Psoas muscle (tissue), 8 donors: ENCODE results near the gene CCDC141. TPM values are rescaled to one million over a fixed set of nuclear protein-coding genes. Genes with fewer than 3 reads are reported as not detected.

Experiments
- ATAC-seq, 4 donors: fragments of 200-7000 bp; cut with Tn5 transposase; one replicate each; pipeline ENCODE4 v1.9.1; 2020; ENCODE audit warnings: moderate library complexity in 3 of 4, mild to moderate bottlenecking in 2 of 4
- DNase-seq, 2 donors: peaks; one replicate each; pipeline ENCODE4 v3.0.0-alpha.2; 2020
- H3K27ac ChIP-seq: fragments of 200-600 bp; one replicate; pipeline ENCODE4 v1.8.0; 2022
- H3K27me3 ChIP-seq, 3 donors: fragments of 200-600 bp in 1 of 3; one replicate each; pipeline versions ENCODE4 v1.6.1 to v1.8.0; 2013 to 2022; ENCODE audit warnings: low read length in 2 of 3, mild to moderate bottlenecking in 2 of 3, moderate library complexity in 1 of 3; ENCODE audit not compliant: insufficient read depth in 3 of 3
- H3K36me3 ChIP-seq, 2 donors: fragments of 200-600 bp in 1 of 2; one replicate each; pipeline versions ENCODE4 v1.6.1 to v1.8.0; 2013 to 2022; ENCODE audit warnings: low read depth in 1 of 2, mild to moderate bottlenecking in 1 of 2, moderate library complexity in 1 of 2; ENCODE audit not compliant: insufficient read depth in 1 of 2
- H3K4me1 ChIP-seq: fragments of 200-600 bp; one replicate; pipeline ENCODE4 v1.8.0; 2022
- H3K4me3 ChIP-seq: fragments of 200-600 bp; one replicate; pipeline ENCODE4 v1.8.0; 2022; ENCODE audit warnings: mild to moderate bottlenecking
- H3K9me3 ChIP-seq: fragments of 200-600 bp; one replicate; pipeline ENCODE4 v1.8.0; 2022
- WGBS, 3 donors: extraction: QIAGEN DNeasy Blood & Tissue Kit; methylation state at CpG; one replicate each; pipeline versions ENCODE4 v1.1.6 to v1.1.7; 2013; 5-methylcytosine and 5-hydroxymethylcytosine counted together
- intact Hi-C, 2 donors: fragments of 100-400 bp; cut with DNase I; formaldehyde crosslinking; loops; one replicate each; pipeline versions ENCODE4 v1.11.0 to v1.14.2; 2022
- polyA plus RNA-seq, 3 donors: library from polyadenylated mRNA; stranded (reverse); fragments of 200-250 nt; gene quantifications; one replicate each; pipeline ENCODE4 v1.2.3, GENCODE V29; 2013
- total RNA-seq, 4 donors: library from RNA; stranded (reverse); fragmentation: NEBNext Ultra II Directional in 2 of 4; extraction: Animal tissue kit (Norgen Biotek cat#: 25700) in 2 of 4; gene quantifications; one replicate each; pipeline versions ENCODE4 v1.2.1 to v1.2.4, GENCODE V29; 2021 to 2023
- TF ChIP-seq, protein P1 (sequence below): fragments of 200-600 bp; IDR thresholded peaks from one replicate; pipeline ENCODE4 v1.8.0; 2022; ENCODE audit warnings: antibody characterized with exemption
- donor health status: healthy with polysubstance abuse.
- donor health status: DM: no; HTN: no; CAD: no; lungs with moderate emphysema.
- donor health status: Bipolar disorder and iron deficiency.
- donor health status: healthy.
- donor health status: DM: yes; HTN: yes; CAD: no.
- donor health status: DM: no; HTN: no; CAD: no.
- donor health status: DM: no; HTN: no; CAD: no.
- donor health status: DM: yes; HTN: yes; CAD: no.

Gene CCDC141
- total and polyA plus RNA-seq, 7 donors = 0.82 to 14.9 (median 5.9) TPM

DNA sequence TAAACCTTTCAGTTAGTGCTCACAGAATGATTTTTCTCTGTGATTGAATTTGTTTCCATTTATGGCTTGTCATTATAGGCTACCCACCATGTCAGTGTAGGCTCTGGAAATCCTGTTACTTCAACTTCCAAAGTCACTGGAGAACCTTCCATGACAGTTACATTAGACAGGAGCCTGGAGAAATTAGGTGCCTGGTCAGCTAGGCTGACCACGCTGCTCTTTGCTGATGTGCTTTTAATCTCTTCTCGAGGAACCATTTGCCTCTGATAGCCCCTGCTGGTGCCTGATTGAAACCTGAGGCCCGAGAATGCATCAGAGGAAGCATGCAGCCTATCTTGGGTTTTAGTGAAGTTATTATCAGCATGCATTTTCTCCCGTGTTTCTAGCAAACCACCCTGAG, 213.1 kb downstream of the CCDC141 start:
- H3K27ac ChIP-seq = peak overlapping the region; percentile 12
- ATAC-seq = no peak
- intact Hi-C loops = no loop called here

DNA sequence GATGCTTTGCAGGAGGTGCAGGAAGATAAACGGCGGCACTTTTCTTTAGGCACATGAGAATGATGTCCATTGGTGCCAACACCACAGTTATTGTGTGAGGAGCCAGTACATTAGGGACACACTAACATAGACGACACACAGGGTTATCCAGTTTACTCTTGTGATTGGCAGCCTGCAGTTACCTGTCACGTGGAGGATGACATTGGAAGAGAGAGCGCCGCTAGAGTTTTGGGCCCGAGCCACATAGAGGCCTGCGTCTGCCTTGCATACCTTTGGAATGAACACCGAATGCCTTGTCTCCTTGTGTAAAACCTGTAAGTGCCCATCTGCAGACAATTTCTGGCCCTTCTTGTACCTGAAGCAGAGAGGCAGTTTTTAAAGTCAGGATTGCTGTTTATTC, 215.9 kb downstream of the CCDC141 start:
- TF ChIP-seq, protein P1, sequence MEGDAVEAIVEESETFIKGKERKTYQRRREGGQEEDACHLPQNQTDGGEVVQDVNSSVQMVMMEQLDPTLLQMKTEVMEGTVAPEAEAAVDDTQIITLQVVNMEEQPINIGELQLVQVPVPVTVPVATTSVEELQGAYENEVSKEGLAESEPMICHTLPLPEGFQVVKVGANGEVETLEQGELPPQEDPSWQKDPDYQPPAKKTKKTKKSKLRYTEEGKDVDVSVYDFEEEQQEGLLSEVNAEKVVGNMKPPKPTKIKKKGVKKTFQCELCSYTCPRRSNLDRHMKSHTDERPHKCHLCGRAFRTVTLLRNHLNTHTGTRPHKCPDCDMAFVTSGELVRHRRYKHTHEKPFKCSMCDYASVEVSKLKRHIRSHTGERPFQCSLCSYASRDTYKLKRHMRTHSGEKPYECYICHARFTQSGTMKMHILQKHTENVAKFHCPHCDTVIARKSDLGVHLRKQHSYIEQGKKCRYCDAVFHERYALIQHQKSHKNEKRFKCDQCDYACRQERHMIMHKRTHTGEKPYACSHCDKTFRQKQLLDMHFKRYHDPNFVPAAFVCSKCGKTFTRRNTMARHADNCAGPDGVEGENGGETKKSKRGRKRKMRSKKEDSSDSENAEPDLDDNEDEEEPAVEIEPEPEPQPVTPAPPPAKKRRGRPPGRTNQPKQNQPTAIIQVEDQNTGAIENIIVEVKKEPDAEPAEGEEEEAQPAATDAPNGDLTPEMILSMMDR = no peak
- H3K4me1 ChIP-seq = peaks cover 46% of the 10 kb centered on the region
- H3K27ac ChIP-seq = peak overlapping the region; percentile 67
- peak; percentile 27 to 65 for DNase-seq
- peak overlapping the region; percentile 23 for H3K4me3 ChIP-seq
- WGBS, 3 donors = 36 to 57% (median 48%) methylated on average over 9 of the region's 9 CpGs
- H3K27me3 ChIP-seq = no peaks in the 10 kb centered on the region
- H3K36me3 ChIP-seq = no peaks in the 10 kb centered on the region
- H3K9me3 ChIP-seq = no peaks in the 10 kb centered on the region
- ATAC-seq = peak; percentile 86 to 93 (median 90)
- intact Hi-C loops = no loop called here

More for the DNA sequence above, 213.1 kb downstream of the CCDC141 start:
- WGBS, 3 donors = 21 to 30% (median 26%) methylated on average over 4 of the region's 4 CpGs
- DNase-seq = no peak
- H3K9me3 ChIP-seq = no peaks in the 10 kb centered on the region
- peaks cover 30% of the 10 kb centered on the region for H3K4me1 ChIP-seq
- H3K36me3 ChIP-seq = no peaks in the 10 kb centered on the region
- H3K27me3 ChIP-seq = no peaks in the 10 kb centered on the region
- H3K4me3 ChIP-seq = no peak overlapping the region
- TF ChIP-seq, protein P1 = no peak

DNA sequence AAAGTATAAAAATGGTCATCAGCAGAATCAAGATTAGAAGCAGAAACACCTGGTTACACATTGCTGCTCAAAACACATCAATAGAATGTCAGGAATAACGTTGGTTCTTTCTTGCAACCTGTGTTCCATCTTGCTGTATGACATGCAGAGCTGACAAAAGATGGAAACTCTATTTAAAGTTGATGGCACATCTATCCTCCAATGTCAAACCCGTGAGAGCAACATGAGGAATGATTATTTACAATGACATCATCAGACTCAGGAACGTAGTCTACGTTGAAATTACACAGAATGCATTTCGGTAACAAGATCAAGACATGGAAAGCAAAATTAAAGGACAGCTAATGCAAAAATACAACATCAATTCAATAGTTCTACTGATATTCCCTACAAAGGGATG, 216.6 kb downstream of the CCDC141 start:
- Histone ChIP-seq H3K9me3 (no peaks in the 10 kb centered on the region), H3K27ac (peak overlapping the region; percentile 67), H3K4me3 (no peak overlapping the region), H3K4me1 (peaks cover 53% of the 10 kb centered on the region), H3K27me3 (no peaks in the 10 kb centered on the region), H3K36me3 (no peaks in the 10 kb centered on the region)
- intact Hi-C loops = no loop called here
- 40 to 72% (median 55%) methylated on average over 5 of the region's 5 CpGs for WGBS, 3 donors
- ATAC-seq (peak in 3 of 4 donors; percentile 36 to 58 (median 41)), DNase-seq (no peak)
- TF ChIP-seq, protein P1 = no peak

DNA sequence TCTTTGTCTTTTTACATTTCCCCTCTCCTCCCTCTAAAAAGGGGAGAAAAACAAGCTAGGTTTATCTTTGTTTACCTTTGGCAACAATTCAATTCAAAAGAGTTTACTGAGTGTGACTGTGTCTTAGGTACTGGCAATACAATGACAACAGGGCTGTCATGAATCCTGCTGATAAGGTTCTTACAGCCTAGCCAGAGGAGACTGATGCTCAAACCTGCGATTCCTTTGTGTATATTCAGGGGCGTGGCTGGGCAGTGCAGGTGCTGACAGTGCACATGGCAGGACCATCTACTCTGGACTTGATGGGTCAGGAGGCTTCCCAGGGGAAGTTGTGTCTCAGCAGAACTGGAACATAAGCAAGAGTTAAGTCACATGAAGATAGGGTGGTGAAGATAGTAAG, 219.5 kb downstream of the CCDC141 start:
- H3K27me3 ChIP-seq = no peaks in the 10 kb centered on the region
- H3K9me3 ChIP-seq = no peaks in the 10 kb centered on the region
- no peak for DNase-seq
- 82 to 91% (median 83%) methylated on average over 2 of the region's 2 CpGs for WGBS, 3 donors
- no peaks in the 10 kb centered on the region for H3K36me3 ChIP-seq
- peak overlapping the region; percentile 25 for H3K27ac ChIP-seq
- TF ChIP-seq, protein P1 = no peak
- no peak overlapping the region for H3K4me3 ChIP-seq
- ATAC-seq = no peak
- intact Hi-C loops = no loop called here
- peaks cover 54% of the 10 kb centered on the region for H3K4me1 ChIP-seq

DNA sequence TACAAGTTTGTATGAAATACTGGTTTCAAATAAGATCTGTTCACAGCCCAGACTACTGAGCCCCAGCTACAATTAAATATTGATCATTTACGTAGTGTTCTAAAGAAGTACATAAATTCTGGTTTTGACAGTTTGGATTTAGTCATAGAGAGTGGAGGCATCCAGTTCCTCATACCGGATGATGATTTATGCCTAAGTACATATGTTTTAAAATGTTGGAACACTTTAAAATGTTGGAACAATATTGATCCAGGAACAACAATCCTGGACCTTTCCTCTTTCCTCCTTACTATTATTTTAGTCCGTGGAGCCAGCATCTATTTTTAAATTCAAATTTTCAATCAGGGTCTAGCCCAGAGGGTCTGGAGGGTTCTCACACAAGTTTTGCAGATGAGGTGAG, 220.0 kb downstream of the CCDC141 start:
- Histone ChIP-seq H3K4me3 (no peak overlapping the region), H3K27me3 (no peaks in the 10 kb centered on the region), H3K27ac (peak overlapping the region; percentile 25), H3K36me3 (no peaks in the 10 kb centered on the region), H3K4me1 (peaks cover 49% of the 10 kb centered on the region), H3K9me3 (no peaks in the 10 kb centered on the region)
- no peak for ATAC-seq
- DNase-seq = no peak
- 42 to 64% (median 46%) methylated on average over 3 of the region's 3 CpGs for WGBS, 3 donors
- intact Hi-C loops = no loop called here
- TF ChIP-seq, protein P1 = no peak
